Stimulated activated CD8-positive, alpha-beta memory T cell treated with anti-CD3 and anti-CD28 coated beads, Interleukin-4, amount 100 ng/mL, for 1 hour (primary cell): Measurements from ENCODE around the gene PHGDH.
"Not testable (repeated sequence)": the region's sequence is repeated elsewhere in the genome, so short reads cannot be mapped to it uniquely, and the experiment has no call there.

Source experiments
- DNase-seq, 2 donors: peaks; one replicate each; pipeline ENCODE4 v3.0.0-alpha.2; 2020; ENCODE audit warnings: low read depth in 2 of 2, low spot score in 1 of 2

PHGDH gene

DNA sequence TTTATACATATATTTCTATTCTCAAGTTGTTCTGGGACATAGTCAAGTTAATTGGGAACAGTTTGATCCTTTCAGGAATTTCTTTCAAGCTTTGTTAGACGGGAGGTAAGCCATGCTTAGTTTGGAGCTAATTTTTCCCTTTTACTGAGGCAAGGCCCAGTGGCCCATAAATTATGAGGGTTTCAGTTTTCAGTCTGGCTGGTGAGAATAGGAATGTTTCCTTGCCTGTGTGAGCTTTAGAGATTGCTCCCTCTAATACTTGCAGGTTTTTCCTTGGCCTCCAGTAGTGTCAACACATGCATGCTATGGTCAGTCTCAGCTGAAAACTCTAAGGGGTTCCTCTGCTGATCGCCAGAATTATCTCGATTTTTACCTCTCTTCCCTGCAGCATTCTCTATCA is 14.1 kb upstream of the PHGDH start:
- DNase-seq: no peak

DNA sequence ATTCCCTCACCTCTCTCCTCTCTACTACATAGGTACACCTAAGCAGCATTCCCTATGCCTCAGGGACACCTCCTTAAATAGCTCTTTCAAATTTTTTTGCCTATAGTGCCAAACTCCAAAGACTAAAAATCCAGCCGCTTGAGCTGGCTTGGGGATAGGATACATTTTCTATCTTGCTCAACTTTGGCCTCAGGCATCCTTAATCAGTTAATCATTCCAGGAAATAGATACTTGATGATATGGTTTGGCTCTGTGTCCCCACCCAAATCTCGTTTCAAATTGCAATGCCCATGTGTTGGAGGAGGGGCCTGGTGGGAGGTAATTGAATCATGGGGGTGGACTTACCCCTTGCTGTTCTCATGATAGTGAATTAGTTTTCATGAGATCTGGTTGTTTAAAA is 11.4 kb upstream of the PHGDH start:
- no peak for DNase-seq

DNA sequence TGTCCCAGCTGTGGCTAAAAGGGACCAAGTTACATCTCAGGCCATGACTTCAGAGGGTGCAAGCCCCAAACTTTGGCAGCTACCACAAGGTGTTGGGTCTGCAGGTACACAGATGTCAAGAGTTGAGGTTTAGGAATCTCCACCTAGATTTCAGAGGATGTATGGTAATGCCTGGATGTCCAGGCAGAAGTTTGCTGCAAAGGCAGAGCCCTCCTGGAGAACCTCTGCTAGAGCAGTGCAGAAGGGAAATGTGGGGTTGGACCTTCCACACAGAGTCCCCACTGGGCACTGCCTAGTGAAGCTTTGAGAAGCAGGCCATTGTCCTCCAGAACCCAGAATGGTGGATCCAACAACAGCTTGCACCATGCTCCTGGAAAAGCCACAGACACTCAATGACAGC is 10.1 kb upstream of the PHGDH start:
- no peak for DNase-seq

DNA sequence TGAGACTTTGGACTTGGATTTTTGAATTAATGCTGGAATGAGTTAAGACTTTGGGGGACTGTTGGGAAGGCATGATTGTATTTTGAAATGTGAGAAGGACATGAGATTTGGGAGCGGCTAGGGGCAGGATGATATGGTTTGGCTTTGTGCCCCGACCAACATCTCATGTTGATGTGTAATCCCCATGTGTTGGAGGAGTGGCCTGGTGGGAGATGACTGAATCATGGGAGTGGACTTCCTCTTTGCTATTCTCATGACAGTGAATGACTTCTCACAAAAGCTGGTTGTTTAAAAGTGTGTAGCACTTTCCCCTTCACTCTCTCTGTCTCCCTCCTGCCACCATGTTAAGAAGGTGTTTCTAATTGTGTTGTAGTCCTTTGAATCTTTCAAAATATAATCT is 9.3 kb upstream of the PHGDH start:
- no peak for DNase-seq

DNA sequence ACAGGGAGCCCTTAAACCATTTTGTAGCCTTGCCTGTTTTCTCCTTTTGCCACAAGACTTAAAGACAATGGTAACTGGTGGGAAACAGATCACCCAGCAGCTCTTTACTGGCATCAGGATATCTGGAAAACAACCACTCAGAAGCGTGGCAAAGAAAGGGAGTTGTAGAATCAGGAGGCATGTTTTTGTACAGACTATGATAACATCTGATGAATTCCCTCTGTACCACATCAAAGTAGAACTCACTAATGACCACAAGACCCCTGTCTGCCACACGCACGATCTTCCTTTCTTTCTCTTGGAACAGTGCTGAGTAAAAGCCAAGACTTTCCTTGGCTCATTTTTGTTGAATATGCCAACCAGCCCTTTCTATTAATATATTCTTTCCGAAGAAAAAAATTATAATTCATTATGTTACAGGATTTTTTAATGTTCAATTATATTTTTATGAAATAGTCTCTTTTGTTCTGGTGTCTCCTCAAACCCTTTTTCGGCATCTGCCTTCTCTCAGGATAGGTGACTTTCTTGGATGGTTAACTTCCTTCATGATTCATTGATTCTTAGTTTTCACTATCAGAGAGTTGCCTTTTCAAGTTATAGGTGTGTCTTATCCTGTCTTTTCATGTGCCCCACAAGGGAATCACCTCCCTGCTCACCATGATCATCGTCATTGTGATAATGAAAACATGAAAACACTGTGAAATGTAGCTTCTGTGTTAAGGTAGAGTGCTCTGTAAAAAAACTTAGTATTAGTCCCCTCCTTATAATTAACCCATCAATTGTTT is 7.9 kb upstream of the PHGDH start:
- DNase-seq: no peak

DNA sequence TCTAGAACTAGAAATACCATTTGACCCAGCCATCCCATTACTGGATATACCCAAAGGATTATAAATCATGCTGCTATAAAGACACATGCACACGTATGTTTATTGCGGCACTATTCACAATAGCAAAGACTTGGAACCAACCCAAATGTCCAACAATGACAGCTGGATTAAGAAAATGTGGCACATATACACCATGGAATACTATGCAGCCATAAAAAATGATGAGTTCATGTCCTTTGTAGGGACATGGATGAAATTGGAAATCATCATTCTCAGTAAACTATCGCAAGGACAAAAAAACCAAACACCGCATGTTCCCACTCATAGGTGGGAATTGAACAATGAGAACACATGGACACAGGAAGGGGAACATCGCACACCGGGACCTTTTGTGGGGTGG is 5.1 kb upstream of the PHGDH start:
- DNase-seq: not testable (repeated sequence)

DNA sequence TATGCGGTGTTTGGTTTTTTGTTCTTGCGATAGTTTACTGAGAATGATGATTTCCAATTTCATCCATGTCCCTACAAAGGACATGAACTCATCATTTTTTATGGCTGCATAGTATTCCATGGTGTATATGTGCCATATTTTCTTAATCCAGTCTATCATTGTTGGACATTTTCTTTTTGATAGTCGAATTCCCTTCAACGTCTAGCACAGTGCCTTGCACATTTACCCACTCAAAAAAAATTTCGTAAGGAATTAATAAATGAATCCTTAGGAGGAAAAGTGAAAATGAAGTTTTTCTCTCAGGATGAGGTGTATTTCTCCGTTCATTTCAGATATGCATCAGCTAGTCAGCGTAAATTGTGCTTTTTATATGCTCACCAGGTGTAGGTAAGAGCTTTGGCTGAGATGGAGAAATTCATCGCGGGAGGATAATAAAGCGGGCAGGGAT is 354 bp upstream of the PHGDH start:
- not testable (repeated sequence) for DNase-seq

DNA sequence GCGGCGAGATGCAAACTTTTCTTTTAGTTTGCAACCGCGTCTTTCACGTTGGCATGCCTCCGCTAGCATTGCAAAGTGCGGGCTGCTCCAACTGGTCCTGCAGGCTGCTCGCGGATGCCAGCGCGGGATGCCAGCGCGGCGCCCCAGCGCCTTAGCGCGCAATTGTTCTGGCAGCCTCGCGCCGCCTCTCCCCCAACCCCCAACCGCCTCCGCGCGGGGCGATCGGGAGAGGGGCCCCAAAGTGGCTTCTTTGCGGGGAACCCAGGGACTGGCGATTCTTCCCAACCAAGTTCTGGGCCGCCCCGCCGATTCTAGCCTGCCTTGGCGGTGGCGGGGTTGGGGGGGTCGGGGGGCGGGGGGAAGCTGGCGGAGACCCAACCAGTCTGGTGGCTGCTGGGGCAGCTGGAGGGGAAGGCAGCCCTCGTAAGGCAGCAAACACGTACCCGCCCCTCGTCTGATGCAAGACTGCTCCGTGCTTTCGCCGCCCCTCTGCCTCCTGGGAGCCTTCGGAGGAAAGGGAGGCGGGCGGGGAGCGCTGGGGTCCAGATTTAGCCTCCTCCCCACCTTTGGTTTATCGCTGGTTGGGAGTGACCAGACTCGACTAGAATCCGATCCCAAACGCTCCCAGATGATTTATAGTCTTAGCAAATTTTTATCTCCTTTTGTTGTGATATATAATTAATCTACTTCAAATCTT is 756 bp downstream of the PHGDH start:
- DNase-seq: no peak

DNA sequence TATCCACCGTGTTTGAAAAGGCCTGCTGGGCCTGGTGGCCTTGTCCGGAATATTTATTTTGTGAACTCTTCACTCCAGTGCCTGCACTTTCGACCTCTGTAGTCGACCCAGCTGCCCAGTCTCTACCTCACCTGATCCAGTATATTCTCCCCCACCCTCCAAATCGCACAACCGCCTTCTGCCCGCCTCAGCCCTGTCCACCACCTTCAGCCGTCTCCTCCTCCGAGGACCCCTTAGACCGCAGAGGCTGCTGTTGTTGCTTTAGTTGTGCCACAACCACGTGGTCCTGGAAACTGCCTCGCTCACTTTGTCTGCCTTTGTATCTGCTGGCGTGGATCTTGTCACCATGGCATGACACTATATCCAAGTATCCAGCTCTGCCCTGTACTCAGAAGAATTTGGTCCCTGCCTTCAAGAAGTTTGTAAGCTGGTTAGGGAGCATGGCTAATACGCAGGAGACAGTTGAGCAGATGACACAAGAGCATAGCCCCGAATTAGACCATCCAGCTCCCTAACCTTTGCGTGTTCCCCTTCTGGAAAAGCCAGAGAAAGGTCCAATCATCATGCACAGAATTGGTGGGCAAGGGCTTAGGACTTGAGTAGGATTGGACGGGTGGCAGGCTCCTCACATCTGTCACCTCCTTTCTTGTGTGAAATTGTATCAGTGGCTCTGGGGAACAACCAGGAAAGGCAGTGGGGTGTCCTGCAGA is 1.5 kb downstream of the PHGDH start:
- DNase-seq: no peak

DNA sequence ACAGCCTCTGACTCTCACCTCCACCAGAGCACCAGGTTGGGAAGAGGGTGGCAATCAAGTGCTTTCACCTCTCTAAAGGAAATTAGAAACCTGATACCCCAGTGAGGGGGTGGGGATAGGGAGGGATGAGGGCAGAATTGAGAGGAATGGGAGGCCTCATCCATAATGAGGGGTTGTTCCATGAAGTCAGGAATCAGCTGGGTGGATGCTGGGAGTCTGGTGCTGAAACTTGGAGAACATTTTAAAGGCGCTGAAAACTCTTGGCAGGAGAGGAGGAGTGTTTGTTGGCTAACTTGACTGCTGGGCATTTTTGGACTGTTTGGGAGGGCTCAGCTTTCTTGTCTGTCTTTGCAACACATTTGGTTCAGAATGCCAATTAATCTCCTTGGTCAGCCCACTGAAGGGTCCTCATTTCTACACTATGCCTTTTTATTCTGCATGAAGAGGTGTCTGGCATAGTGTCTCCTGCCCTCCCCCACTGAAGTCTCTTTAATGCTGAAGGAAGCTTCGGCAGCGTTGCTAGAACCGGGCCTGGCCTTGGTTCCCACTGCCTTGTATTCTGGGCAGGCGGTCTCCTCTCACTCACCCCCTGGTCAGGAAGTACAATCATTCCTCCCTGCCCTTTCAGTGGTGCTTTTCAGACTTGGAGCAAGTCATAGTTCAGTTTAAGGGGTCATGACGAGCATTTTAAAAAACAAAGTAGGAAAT is 2.2 kb downstream of the PHGDH start:
- DNase-seq: no peak

DNA sequence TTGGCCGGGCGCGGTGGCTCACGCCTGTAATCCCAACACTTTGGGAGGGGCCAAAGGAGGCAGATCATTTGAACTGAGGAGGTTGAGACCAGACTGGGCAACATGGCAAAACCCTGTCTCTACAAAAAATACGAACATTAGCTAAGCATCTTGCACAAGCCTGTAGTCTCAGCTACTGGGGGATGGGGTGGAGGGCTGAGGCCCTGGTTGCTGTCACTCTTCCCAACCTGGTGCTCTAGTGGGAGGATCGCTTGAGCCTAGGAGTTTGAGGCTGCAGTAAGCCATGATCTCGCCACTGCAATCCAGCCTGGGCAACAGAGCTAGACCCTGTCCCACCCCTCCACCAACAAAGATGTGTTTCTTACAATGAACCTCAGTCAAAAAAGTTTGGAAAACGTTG is 2.8 kb downstream of the PHGDH start:
- no peak for DNase-seq

DNA sequence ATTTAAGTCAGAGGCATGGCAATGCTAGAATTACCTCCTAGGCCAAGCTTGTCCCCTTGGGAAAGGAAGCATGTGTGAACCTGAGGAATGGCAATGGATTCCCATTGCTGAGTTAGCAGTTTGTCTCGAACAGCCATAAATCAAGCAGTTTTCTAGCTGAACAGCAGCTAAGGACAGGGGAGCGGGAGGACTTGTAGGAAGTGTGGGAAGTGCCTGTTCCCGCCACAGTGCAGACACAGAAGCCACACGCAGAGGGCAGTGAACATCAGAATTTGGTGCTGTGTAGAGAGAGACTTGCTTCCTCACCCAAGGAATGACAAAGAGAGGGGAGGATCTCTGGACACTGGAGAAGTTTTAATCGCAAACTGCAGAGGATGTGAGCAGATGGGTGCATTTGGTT is 3.8 kb downstream of the PHGDH start:
- DNase-seq: no peak

DNA sequence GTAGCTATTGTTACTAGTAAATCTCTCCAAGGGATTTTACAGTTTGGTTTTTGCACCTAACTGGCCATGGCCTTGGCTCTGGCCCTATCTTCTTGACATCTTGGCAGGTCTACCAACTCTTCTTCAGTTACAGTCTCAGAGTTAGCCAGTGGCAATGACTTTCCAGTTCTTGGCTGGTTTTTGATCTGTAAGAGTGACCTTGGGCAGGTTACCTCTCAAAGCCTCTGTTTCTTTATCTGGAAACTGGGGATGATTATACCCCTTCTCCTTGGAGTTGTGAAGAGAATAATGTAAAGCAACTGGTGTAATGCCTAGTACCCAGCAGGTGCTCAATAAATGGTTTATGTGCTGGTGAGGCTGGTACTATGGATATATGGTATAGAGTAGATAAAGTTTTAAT is 6.7 kb downstream of the PHGDH start:
- no peak for DNase-seq

DNA sequence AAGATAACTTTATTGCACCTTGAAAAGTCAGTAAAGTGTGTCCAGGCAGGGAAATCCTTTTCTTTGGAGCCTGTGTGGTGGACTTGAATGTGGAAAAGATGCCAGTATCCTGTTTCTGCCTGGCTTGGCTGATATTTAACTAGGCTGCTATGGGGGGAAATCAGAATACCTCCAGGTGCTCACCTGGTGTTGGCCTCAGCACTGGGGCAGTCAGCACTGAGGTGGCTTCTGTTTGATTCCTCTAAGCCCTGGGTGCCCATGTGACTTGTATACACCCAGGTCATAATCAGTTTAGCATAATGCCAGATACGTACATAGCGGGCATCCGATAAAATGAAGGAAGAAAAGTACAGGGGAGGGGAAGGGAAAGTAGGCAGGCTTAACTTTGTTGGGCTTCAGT is 7.2 kb downstream of the PHGDH start:
- DNase-seq: no peak

DNA sequence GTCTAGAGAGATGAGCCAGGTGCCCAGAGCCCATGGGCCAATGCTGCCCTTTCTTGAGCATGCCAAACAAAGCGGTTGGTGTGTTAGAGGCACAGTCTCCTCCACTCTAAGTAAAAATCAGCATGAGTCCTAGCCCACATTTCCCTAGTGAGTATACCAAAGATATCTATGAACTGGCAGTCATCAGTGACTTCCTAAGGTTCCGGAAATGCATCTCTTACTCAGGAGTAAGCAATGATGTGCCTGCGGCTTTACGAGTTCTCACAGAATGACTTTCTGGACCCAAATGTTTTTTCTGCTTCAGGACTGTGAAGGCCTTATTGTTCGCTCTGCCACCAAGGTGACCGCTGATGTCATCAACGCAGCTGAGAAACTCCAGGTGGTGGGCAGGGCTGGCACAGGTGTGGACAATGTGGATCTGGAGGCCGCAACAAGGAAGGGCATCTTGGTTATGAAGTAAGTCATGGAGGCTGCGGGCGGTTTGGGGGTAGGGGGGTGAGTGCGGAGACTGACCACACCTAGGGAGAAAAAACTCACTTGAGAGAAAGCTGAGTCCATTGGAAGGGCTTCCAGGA is 9.2 kb downstream of the PHGDH start:
- DNase-seq: no peak

DNA sequence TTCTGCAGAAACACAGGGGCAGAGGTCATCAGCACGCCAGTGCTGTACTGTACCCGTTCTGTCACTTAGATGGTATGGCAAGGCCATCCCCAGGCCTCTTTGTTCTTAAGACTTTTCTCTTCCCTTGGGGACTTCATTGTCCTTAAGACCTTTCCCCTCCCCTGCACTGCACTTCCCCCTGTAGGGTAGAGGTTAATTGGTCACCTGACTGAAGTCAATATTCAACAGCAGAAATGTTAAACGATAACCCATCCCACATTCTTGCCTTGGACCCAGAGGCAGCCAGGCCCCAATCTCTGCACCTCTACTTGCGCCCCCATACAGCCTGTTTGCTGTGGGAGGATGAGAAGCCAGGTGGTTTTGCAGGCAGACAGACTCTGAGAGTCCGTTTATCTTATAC is 10.2 kb downstream of the PHGDH start:
- no peak for DNase-seq

DNA sequence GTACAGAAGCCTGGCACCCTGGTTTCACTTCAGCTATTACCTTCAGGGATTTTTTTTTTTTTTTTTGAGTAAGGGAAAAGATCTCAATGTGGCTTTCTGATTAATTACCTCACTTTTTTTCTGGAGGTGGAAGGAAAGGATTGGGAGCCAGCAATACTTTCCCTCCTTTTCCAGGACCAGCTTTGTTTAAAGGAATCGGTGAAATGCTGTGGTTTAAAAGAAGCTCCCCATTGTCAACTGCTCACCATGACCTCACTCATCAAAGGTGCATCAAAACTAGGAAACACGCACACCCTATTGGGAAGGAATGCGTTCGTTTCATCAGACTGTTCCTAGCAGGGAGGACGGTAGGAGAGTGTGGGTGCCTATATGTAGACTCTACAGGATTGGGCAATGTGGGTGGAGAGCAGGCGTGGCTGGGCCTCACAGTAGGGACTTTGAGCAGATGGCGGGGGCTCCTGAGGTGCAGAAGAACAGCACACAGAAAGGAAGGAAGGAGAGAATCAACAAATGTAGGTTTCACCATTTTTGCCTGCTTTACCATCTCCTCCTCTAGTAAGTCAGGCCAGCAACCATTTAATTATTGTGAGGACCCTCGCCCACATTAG is 13.0 kb downstream of the PHGDH start:
- no peak for DNase-seq

DNA sequence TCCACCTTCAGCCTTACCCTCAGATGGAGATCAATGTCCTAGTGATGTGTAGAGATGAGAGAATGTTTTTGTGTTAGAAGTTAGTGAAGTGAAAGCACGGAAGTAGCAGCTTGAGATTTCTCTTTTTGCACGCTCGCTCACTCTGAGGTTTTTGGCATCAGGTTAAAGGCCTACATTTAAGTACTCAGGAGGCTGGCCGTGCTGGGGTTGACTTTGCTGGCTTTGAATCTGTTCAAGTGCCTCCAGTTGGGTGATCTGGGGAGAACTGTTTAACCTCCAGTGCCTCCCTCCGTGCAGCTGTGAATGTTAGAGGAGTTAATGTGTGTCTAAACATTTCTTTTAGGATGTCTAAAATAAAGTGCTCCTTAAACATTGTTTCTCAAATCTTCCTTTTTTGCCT is 13.9 kb downstream of the PHGDH start:
- no peak for DNase-seq

DNA sequence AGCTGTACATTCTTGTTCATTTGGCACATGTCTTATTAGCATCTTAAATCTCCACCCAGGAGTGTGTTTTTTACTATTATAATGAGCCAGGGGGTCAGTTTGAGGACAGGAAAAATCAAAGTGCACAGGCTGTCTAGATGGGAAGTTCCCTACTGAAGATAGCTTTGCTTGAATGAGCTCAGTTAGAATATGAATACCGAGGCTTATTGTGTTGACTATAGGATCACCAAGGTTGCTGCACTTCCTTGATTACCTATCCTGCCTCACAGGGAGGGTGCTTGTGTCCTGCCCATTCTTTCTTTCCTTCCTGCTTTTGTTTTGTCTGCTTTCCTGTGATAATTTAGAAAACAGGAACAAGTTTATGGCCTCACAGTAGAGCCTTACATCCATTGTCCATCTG is 16.3 kb downstream of the PHGDH start:
- DNase-seq: no peak

DNA sequence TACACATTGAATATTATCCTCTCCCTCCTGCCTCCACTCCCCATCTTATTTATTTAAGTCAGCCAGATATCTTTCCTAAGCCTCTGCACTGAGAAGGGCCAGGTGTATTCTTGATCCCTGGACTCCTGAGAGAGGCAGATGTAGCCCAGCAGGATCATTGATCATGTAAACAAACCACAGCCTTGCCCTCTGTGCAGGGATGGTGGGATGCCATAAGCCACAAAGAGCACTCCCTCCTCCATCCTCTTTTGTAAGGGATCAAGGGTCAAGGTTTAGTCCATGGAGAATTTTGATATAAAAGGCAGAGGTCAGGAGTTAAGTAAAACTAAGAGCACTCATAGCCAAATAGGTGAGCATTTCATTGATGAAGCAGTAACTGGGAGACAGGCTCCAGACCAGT is 17.3 kb downstream of the PHGDH start:
- no peak for DNase-seq

DNA sequence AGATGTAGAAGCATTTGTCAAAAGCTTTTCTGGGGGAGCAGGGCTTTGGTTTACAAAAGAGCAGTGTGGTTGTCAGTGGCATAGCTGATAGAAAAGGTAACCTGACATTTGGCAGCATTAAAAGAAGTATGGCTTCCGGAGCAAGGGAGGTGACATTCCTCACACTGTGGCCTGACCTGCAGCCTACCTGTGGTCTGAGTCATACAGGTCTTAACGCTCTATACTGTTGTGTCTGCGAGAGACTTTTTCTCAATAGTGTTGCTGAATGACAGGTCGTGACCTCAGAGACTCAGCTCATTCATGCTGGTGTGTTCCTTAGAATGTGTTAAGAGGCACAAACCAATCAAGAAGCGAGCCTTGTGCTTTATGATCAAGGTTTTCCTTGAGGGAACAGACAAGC is 19.3 kb downstream of the PHGDH start:
- no peak for DNase-seq
